ENCODE data around the gene DLX5. TPM values are rescaled to one million over a fixed set of nuclear protein-coding genes. Genes with fewer than 3 reads are reported as not detected.
A peak's percentile ranks its signal among the peaks of the same experiment; 100 is the strongest.

The DLX5 gene
- total RNA-seq, 1 experiment from 2014 or later: not detected

- Mint-ChIP-seq H3K4me1 (peaks cover 63% of the 10 kb centered on the region), H3K9me3 (no peaks in the 10 kb centered on the region), H3K27ac (no peak overlapping the region), H3K36me3 (peaks cover under 1% of the 10 kb centered on the region; the same call in 1 of the 2 replicates), H3K4me3 (peak overlapping the region; percentile 24), H3K27me3 (ENCODE audit: low read depth) (peaks cover 97% of the 10 kb centered on the region)
- TF ChIP-seq NFATC4 (CRISPR knock-in tag; IDR thresholded peaks at IDR 0.05) (no peak), ZNF232 (CRISPR knock-in tag; IDR thresholded peaks at IDR 0.05) (no peak), ZBTB43 (CRISPR knock-in tag; IDR thresholded peaks at IDR 0.05) (no peak), ZBTB21 (CRISPR knock-in tag; IDR thresholded peaks at IDR 0.05; ENCODE audit: borderline replicate concordance) (no peak), MAX (CRISPR knock-in tag; IDR thresholded peaks at IDR 0.05) (no peak), ATF3 (CRISPR knock-in tag; conservative IDR thresholded peaks at IDR 0.05) (no peak), ZNF396 (CRISPR knock-in tag; IDR thresholded peaks at IDR 0.05; ENCODE audit: borderline replicate concordance) (no peak)
- ChIA-PET POLR2A (no interaction called here), CTCF (interaction anchor here (2.4 to 2.8 kb wide), 2 partner anchors 18 to 24 kb away, joined by 11 read pairs; no protein-coding TSS in a partner anchor)
- DNase-seq (ENCODE audit: low spot score) (no peak), ATAC-seq (no peak)
Measured at GRCh38 chr7:97002555-97003261, 21.9 kb downstream of the DLX5 start.

- CTCF ChIA-PET: interaction anchor here (2.4 to 2.8 kb wide), 2 partner anchors 19 to 25 kb away, joined by 11 read pairs; no protein-coding TSS in a partner anchor
- ATAC-seq (peak; percentile 43), DNase-seq (ENCODE audit: low spot score) (peak; percentile 76)
- Mint-ChIP-seq H3K27ac (no peak overlapping the region; the same call in 1 of the 2 replicates), H3K4me3 (peak overlapping the region; percentile 12), H3K9me3 (no peaks in the 10 kb centered on the region), H3K4me1 (peaks cover 63% of the 10 kb centered on the region), H3K27me3 (ENCODE audit: low read depth) (peaks cover 97% of the 10 kb centered on the region), H3K36me3 (no peaks in the 10 kb centered on the region)
- TF ChIP-seq JUN (CRISPR knock-in tag; IDR thresholded peaks at IDR 0.05): no peak
- TF ChIP-seq ZBTB43 (CRISPR knock-in tag; IDR thresholded peaks at IDR 0.05): no peak
- no peak for TF ChIP-seq ATF2 (CRISPR knock-in tag; IDR thresholded peaks at IDR 0.05; ENCODE audit: borderline replicate concordance, low read depth)
- no peak for TF ChIP-seq TEAD1 (CRISPR knock-in tag; IDR thresholded peaks at IDR 0.05)
- TF ChIP-seq ZNF423 (CRISPR knock-in tag; IDR thresholded peaks at IDR 0.05): peak; percentile 20; the same call in 1 of the 2 replicates
- no peak for TF ChIP-seq ZNF219 (CRISPR knock-in tag; IDR thresholded peaks at IDR 0.05; ENCODE audit: borderline replicate concordance)
- TF ChIP-seq ESRRA (CRISPR knock-in tag; IDR thresholded peaks at IDR 0.05; ENCODE audit: borderline replicate concordance): no peak
- TF ChIP-seq NR3C1 (CRISPR knock-in tag; conservative IDR thresholded peaks at IDR 0.05; ENCODE audit: low read depth): no peak
- no peak for TF ChIP-seq ELF4 (CRISPR knock-in tag; IDR thresholded peaks at IDR 0.05; ENCODE audit: low read depth)
- TF ChIP-seq ZNF263 (CRISPR knock-in tag; IDR thresholded peaks at IDR 0.05; ENCODE audit: low read depth): no peak
- TF ChIP-seq FOXP4 (CRISPR knock-in tag; IDR thresholded peaks at IDR 0.05): peak; percentile 42; the same call in 1 of the 2 replicates
- peak; percentile 91 for TF ChIP-seq PRDM15 (CRISPR knock-in tag; IDR thresholded peaks at IDR 0.05)
- no peak for TF ChIP-seq ZNF121 (CRISPR knock-in tag; IDR thresholded peaks at IDR 0.05)
- TF ChIP-seq RORB (CRISPR knock-in tag; IDR thresholded peaks at IDR 0.05): no peak
- no peak for TF ChIP-seq E2F1 (CRISPR knock-in tag; IDR thresholded peaks at IDR 0.05)
- POLR2A ChIA-PET: no interaction called here
Measured at GRCh38 chr7:97001656-97002554, 22.7 kb downstream of the DLX5 start.
